RCC 7860 (cell line): ENCODE results near the gene GPR37.

ENCODE experiments used
- DNase-seq: peaks from one replicate; pipeline ENCODE4 v3.0.0-alpha.2; 2015; ENCODE audit warnings: low spot score
- FAIRE-seq: peaks from 2 replicates; lab custom pipeline; 2012; peaks lifted over from hg19 to GRCh38; lab: Jason Lieb, UNC

The GPR37 gene

GRCh38 chr7:124728610-124729009 lies 37.0 kb downstream of the GPR37 start:
- DNase-seq, result no peak
- FAIRE-seq, result no peak

- no peak for FAIRE-seq
- DNase-seq, result no peak
These were observed 40.9 kb downstream of the GPR37 start for GRCh38 chr7:124724507-124725192.

- DNase-seq, result no peak
- no peak for FAIRE-seq
These were observed 41.5 kb downstream of the GPR37 start for GRCh38 chr7:124724079-124724478.

- DNase-seq (no peak), FAIRE-seq (no peak)
These were observed 42.6 kb downstream of the GPR37 start for GRCh38 chr7:124723012-124723411.

- FAIRE-seq (no peak), DNase-seq (no peak)
These were observed 43.3 kb downstream of the GPR37 start for GRCh38 chr7:124722292-124722691.

GRCh38 chr7:124720195-124720594 lies 45.4 kb downstream of the GPR37 start:
- DNase-seq (no peak), FAIRE-seq (no peak)

- FAIRE-seq (no peak), DNase-seq (no peak)
These were observed 47.4 kb downstream of the GPR37 start for GRCh38 chr7:124718032-124718766.

- DNase-seq (no peak), FAIRE-seq (no peak)
These were observed 48.7 kb downstream of the GPR37 start for GRCh38 chr7:124716894-124717293.

GRCh38 chr7:124713086-124713485 lies 52.5 kb downstream of the GPR37 start:
- FAIRE-seq (no peak), DNase-seq (no peak)

- DNase-seq, result no peak
- FAIRE-seq, result no peak
These were observed 53.6 kb downstream of the GPR37 start for GRCh38 chr7:124712017-124712416.

- FAIRE-seq (no peak), DNase-seq (no peak)
These were observed 63.2 kb downstream of the GPR37 start for GRCh38 chr7:124702385-124702784.

GRCh38 chr7:124701955-124702354 lies 63.6 kb downstream of the GPR37 start:
- FAIRE-seq, result no peak

GRCh38 chr7:124700655-124701054 lies 64.9 kb downstream of the GPR37 start:
- no peak for FAIRE-seq
- no peak for DNase-seq

More at GRCh38 chr7:124701955-124702354, 63.6 kb downstream of the GPR37 start:
- DNase-seq, result no peak

GRCh38 chr7:124698964-124699363 lies 66.6 kb downstream of the GPR37 start:
- FAIRE-seq (no peak), DNase-seq (no peak)

- no peak for FAIRE-seq
These were observed 67.8 kb downstream of the GPR37 start for GRCh38 chr7:124697746-124698145.

More at GRCh38 chr7:124697746-124698145, 67.8 kb downstream of the GPR37 start:
- no peak for DNase-seq
